GM19372 (cell line): ENCODE data around the gene FATE1.

Source experiments
- ATAC-seq: cut with Tn5 transposase; IDR thresholded peaks from one replicate; pipeline ENCODE4 v1.9.1; 2021; ENCODE audit warnings: mild to moderate bottlenecking, low read depth, moderate library complexity; ENCODE audit not compliant: unreplicated experiment

The FATE1 gene

GRCh38 chrX:151738751-151739150, 22.9 kb downstream of the FATE1 start:
- ATAC-seq = no peak

- ATAC-seq = no peak
Observed at GRCh38 chrX:151741606-151742005, 25.8 kb downstream of the FATE1 start.

GRCh38 chrX:151742311-151742710, 26.5 kb downstream of the FATE1 start:
- no peak for ATAC-seq

GRCh38 chrX:151743651-151744470, 28.0 kb downstream of the FATE1 start:
- ATAC-seq = no peak

GRCh38 chrX:151745651-151746050, 29.8 kb downstream of the FATE1 start:
- no peak for ATAC-seq

GRCh38 chrX:151746502-151746901, 30.7 kb downstream of the FATE1 start:
- no peak for ATAC-seq

GRCh38 chrX:151750511-151750910, 34.7 kb downstream of the FATE1 start:
- ATAC-seq = no peak

- ATAC-seq = no peak
Observed at GRCh38 chrX:151752847-151753246, 37.0 kb downstream of the FATE1 start.

GRCh38 chrX:151753313-151754046, 37.6 kb downstream of the FATE1 start:
- ATAC-seq = no peak

GRCh38 chrX:151754047-151754429, 38.2 kb downstream of the FATE1 start:
- no peak for ATAC-seq

- ATAC-seq = no peak
Observed at GRCh38 chrX:151754641-151755215, 38.9 kb downstream of the FATE1 start.

GRCh38 chrX:151759041-151759708, 43.3 kb downstream of the FATE1 start:
- no peak for ATAC-seq

GRCh38 chrX:151762802-151763201, 47.0 kb downstream of the FATE1 start:
- no peak for ATAC-seq

GRCh38 chrX:151763711-151764110, 47.9 kb downstream of the FATE1 start:
- ATAC-seq = no peak

GRCh38 chrX:151765026-151765425, 49.2 kb downstream of the FATE1 start:
- no peak for ATAC-seq

- ATAC-seq = no peak
Observed at GRCh38 chrX:151771726-151772125, 55.9 kb downstream of the FATE1 start.
